ENCODE results near the gene SNX6.
"Not testable (repeated sequence)": the region's sequence is repeated elsewhere in the genome, so short reads cannot be mapped to it uniquely, and the experiment has no call there.

The SNX6 gene

DNA sequence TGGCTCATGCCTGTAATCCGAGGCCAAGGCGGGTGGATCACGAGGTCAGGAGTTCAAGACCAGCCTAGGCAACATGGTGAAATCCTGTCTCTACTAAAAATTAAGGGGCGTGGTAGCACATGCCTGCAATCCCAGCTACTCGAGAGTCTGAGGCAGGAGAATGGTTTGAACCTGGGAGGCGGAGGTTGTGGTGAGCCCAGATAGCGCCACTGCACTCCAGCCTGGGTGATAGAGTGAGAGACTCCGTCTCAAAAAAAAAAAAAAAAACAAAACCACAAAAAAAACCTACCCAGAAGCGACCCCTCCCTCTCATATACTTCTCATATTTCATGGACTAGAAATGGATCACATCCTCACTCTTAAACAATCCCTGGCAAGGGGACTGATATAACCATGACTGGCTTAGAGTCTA is 4.4 kb upstream of the SNX6 start:
- not testable (repeated sequence) for DNase-seq (ENCODE audit: low read depth)

DNA sequence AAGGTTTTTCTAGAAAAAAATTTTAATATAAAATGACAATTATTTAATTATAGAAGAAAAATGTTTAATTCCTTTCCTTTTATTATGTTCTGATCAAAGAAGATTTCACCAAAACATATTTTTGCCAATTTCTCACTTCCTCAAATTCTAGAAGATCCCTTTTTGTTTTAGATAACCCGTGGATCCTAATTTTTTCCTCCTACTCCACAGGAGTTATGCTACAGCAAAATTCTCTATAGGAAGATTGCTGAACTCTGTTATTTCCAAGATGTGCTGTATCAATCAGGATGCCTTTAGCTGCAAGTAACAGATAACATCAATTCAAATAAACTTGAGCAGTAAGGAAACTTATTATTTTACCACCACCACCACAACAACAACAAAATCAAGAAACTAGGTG is 3.8 kb upstream of the SNX6 start:
- no peak for DNase-seq (ENCODE audit: low read depth)

DNA sequence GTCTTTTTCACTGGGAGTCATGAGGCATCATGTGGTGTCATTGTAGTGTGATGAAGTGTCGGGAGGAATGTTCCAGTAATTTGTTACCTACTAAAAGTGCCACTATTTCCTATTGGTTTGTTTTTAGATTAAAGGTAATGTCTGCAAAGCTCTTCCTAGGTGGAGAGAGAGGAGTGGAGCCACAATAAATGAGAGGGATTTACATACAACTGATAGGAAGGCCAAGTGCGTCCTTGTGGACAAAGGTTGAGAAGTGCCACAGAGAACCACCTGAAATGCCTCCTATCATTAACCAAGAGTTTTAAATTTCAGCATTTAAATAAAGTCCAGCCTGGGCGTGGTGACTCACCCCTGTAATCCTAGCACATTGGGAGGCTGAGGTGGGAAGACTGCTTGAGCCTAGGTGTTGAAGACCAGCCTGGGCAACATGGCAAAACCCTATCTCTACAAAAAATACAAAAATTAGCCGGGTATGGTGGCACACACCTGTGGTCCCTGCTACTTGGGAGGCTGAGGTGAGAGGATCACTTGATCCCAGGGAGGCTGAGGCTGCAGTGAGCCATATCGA is 2.5 kb upstream of the SNX6 start:
- no peak for DNase-seq (ENCODE audit: low read depth)

DNA sequence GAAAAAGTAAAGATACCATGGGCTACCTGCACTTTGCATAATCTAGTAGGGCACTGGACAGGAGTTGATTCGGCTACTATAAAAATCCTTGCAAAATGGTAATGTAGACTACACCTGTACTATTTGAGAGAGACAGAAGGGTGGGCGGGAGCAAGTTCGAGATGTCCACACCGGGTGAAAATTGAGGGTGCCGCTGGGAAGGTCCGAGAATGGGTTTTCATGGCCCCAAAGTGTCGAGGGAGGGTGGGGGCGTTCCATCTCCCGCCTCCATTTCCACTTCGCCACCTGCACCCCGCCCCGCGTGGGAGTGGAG is 648 bp downstream of the SNX6 start:
- no peak for DNase-seq (ENCODE audit: low read depth)

DNA sequence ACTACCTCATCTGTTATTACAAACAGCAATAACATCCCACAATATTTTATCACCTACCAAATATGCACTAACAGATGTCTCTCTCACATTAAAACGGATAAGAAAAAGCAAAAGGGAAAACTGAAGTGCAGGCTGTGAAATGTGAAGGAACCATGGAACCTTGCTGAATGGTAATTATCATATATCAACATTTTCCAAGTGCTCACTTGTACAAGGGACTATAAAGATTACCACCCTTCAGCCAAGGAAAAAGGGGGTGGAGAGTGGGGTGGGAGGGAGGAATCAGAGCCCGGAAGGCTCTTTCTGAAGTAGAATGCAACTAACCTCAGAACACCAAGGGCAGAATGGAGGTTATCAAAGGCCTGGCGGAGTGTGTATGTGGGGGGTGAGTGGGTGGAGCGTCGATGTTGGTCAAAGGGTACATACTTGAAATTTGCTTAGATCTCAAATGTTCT is 1.2 kb downstream of the SNX6 start:
- no peak for DNase-seq (ENCODE audit: low read depth)

DNA sequence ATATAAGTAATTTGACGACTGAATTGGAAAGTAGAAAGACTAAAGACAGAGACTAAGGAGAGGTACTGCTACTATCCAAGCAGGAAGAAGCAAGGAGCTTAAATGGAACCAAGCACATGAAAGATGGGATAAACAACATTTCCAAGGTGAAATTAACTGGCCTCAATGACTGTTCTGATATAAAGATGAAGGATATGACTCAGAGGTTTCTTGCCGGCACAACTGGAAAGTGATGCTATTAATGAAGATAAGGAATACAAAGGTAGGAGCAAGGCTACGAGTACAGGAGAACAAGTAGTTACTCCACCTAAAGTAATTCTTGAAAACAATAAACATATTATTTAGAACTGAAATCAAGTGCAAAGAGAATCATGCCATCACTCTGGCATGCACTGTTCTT is 6.4 kb downstream of the SNX6 start:
- no peak for DNase-seq (ENCODE audit: low read depth)

DNA sequence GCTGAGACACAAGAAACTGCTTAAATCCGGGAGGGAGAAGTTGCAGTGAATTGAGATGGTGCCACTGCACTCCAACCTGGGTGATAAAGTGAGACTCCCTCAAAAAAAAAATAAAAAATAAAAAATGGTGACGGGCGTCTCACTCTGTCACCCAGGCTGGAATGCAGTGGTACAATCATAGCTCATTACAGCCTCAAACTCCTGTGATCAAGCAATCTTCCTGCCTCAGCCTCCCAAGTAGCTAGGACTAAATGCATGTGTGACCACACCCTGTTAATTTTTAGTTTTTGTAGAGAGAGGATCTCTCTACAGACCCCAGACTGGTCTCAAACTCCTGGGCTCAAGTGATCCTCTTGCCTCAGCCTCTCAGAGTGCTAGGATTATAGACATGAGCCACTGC is 9.1 kb downstream of the SNX6 start:
- DNase-seq (ENCODE audit: low read depth), result no peak

DNA sequence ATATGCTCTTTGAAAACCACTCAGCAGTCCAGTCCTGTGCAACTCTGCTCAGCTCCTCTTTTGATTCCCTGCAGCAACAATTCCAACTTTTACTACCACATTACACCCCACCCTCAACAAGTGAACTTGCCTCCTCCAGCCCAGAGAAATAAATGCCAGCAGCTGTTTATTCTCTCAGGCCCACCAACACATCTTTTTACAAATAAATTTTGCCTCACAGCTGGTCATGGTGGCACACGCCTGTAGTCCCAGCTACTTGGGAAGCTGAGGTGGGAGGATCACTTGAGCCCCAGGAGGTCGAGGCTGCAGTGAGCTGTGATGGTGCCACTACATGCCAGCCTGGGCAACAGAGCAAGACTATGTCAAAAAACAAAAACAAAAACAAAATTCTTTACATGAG is 9.8 kb downstream of the SNX6 start:
- DNase-seq (ENCODE audit: low read depth), result no peak

DNA sequence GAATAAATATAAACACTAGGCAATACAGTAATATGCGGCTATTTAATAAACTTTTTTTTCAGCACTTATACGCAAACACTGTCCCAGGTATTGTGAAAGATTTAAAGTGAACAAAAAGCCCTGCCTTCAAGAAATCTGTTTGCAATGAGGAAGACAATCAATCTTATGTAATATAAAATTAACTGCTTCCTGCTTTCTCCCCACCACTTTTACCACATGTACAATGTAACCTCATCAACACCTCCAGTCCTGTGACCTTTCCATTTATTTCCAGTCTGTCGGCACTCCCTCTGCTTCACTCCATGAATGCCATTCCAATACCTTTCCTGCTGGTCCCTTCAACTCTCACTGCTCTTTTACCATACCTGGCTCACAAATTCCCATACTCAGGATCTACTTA is 10.5 kb downstream of the SNX6 start:
- no peak for DNase-seq (ENCODE audit: low read depth)

DNA sequence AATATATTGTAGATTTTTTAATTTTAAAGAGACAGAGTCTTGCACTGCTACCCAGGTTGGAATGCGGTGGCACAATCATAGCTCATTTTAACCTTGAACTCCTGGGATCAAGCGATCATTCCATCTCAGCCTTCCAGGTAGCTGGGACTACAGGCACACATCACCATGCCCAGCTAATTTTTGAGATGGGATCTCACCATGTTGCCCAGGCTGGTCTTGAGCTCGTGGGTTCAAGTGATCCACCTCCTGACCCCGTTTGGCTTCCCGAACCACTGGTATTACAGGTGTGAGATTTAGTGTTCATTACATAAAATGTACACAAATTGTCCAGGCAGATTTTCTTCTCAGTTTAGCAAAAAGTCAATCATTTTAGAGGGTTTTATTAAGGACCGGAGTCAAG is 13.6 kb downstream of the SNX6 start:
- no peak for DNase-seq (ENCODE audit: low read depth)

DNA sequence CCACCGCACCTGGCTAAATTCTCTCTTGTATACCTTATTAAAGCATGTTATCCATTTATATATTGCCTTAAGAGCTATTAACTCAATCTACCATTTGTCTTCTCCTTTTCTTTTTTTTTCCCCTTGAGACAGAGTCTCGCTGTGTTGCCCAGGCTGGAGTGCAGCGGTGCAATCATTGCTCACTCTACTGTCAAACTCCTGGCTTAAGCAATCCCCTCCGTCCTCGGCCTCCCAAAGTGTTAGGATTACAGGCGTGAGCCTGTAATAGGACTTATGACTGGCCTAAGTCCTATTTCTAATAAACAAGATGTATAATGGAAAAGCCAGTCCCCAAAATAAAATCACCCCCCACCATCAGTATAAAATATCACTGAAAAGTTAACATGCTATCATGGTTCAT is 14.4 kb downstream of the SNX6 start:
- DNase-seq (ENCODE audit: low read depth), result no peak

DNA sequence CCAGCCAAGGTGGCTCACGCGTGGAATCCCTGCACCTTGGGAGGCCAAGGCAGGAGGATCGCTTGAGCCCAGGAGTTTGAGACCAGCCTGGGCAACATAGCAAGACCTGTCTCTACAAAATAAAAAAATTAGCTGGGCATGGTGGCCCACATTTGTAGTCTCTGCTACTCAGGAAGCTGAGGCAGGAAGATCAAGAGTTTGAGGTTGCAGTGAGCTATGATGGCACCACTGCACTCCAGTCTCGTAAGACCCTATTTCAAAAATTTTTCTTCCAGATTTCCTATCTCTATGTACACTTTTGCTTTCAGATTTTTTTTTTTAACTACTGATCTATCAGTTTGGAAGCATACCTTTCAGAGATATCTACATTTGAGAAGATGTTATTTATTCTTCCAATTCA is 15.3 kb downstream of the SNX6 start:
- no peak for DNase-seq (ENCODE audit: low read depth)

DNA sequence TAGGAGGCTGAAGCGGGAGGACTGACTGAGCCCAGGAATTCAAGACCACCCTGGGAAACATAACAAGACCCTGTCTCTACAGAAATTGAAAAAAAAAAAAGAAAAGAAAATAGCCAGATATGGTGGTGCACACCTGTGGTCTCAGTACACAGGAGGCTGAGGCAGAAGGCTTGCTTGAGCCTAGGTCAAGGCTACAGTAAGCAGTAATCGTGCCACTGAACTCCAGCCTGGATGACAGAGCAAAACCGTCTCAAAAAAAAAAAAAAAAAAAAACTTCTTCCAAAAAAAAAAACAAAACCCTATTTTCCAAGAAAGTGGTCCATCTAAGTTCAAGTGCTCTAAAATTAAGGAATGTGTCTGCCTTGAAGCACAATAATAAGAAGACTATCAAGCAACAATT is 19.8 kb downstream of the SNX6 start:
- no peak for DNase-seq (ENCODE audit: low read depth)

DNA sequence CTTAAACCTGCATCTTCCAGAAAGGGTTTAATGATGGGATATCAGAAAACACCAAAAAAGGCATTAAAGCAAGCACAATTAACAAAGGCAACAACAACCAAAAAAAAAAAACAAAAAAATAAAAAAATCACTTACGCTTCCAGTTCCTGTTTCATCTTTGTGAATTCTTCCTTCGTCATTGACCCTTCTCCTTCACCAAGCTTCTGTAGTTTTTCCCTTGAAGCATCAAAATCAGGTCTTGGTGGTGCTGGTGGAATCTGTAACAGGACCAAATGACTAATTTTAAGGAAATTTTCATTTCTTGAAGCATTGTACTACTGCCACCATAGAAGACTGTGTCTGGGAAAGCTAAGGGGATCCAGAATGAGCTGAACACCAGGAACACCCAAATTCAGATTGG is 24.5 kb downstream of the SNX6 start:
- no peak for DNase-seq (ENCODE audit: low read depth)

DNA sequence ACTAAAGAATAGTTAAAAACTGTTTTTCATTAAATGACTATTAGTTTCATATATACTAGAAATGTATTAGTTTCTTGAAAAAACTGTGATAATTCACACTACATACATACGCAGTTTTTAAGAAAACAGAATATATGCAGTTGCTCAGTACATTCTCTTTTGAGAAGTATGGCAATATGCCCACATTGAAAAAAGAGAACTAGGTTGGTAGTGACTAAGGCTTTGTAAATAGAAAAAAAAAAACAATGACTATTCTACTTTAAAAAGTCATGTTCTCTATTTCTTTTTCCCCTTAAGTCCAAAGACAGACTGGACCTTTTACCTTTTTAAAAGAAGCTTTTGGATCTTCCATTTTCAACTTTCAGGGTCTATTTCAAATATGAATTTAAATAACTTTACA is 25.0 kb downstream of the SNX6 start:
- DNase-seq (ENCODE audit: low read depth), result no peak

DNA sequence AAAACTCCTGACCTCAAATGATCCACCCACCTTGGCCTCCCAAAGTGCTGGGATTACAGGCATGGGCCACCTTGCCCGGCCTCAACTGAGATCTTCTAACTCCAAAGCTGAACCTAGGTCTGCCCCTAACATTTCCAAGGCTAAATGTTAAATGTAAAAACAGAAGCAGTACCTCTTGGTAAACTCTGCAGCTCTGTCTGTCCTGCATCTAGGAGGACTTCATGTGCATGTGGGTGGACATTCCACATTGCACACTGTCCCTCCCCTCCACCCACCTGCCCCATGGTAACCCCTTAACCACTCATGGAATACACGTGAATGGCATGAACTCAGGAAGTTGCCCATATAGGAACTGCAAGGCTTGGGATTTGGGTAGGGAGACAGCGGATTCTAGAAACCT is 33.1 kb downstream of the SNX6 start:
- DNase-seq (ENCODE audit: low read depth), result no peak

DNA sequence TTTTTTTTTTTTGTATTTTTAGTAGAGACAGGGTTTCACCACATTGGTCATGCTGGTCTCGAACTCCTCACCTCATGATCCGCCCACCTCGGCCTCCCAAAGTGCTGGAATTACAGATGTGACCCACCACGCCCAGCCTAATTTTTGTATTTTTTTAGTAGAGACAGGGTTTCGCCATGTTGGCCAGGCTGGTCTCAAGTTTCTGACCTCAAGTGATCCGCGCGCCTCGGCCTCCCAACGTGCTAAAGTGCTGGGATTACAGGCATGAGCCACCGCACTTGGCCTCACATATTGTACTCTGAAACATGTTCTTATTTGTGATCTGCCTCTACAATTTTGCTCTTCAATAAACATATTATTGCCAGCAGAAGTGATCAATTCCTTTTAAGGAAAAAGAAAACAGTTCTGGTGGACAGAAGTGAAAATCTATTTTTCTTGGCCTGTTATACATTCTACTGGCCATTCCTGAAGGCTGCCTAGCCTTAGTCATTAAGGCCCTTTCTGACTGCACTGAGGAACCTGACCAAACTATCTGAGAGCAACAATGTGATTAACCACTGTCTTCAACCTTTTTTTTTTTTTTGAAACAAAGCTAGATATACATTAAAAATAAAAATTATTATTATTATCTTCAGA is 36.1 kb downstream of the SNX6 start:
- peak; percentile 16 for DNase-seq (ENCODE audit: low read depth)

DNA sequence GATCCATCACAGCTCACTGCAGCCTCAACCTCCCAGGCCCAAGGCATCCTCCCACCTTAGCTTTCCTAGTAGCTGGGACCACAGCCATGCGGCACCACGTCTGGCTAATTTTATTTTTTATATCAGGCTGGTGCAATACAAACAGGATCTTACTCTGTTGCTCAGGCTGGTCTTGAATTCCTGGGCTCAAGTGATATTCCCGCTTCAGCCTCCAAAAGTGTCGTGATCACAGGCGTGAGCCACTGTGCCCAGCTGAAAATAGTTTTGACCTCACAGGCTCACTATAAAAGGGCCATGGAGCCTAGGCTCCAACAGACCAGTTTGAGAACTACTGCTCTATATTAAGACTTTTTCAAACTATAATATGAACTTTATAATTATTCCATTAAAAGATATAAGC is 37.3 kb downstream of the SNX6 start:
- DNase-seq (ENCODE audit: low read depth), result no peak

DNA sequence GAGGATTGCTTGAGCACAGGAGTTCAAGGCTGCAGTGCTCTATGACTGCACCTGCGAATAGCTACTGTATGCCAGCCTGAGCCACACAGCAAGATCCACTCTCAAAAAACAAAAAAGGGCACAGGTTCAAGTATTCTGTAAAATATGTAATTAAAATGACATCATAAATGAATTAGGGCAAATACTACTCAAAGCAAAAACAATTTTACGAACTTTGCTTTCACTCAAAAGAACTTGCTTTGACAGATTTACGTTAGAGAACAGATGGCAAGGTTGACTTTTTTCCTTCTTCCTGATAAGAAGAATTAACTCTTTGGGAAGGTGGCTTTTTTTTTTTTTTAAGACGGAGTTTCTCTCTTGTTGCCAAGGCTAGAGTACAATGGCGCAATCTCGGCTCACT is 46.4 kb downstream of the SNX6 start:
- no peak for DNase-seq (ENCODE audit: low read depth)

DNA sequence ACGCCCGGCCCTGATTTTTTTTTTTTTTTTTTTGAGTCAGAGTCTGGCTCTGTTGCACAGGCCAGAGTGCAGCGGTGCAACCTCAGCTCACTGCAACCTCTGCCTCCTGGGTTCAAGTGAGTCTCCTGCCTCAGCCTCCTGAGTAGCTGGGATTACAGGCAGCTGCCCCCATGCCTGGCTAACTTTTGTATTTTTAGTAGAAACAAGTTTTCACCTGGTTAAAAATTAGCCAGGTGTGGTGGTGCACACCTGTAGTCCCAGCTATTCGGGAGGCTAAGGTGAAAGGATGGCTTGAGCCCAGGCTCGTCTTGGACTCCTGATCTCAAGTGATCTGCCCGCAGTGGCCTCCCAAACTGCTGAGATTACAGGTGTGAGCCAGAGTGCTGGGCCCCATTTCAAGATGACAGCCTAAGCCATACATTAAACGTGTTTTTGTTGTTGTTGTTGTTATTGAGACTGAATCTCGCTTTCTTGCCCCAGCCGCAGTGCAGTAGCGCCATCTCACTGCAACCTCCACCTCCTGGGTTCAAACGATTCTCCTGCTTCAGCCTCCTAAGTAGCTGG is 47.7 kb downstream of the SNX6 start:
- DNase-seq (ENCODE audit: low read depth), result no peak

DNA sequence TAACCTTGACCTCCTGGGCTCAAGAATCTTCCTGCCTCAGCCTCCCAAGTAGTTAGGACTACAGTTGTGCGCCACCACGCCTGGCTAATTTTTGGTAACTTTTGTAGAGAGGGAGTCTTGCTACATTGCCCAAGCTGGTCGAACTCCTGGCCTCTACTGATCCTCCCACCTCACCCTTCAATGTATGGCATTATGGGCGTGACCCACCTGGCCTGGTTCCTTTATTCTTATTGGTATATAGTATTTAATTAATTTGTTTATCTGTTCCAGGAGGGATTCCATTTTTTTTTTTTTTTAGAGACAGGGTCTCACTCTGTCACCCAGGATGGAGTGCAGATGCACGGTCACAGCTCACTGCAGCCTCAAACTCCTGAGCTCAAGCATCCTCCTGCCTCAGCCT is 49.6 kb downstream of the SNX6 start:
- no peak for DNase-seq (ENCODE audit: low read depth)

DNA sequence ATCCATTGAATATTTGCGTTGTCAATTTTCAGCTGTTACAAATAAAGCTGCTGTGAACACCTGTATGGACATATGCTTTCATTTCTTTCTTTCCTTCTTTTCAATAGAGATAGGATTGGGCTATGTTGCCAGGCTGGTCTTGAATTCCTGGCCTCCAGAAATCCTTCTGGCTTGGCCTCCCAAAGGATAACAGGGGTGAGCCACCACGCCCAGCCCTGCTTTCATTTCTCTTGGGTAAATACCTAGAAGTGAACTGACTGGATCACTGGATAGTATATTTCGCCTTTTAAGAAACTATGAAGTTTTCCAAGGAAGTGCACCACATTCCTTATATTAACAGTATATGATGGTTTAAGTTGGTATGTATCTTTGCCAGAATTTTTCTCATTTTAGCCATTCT is 58.2 kb downstream of the SNX6 start:
- DNase-seq (ENCODE audit: low read depth), result no peak

DNA sequence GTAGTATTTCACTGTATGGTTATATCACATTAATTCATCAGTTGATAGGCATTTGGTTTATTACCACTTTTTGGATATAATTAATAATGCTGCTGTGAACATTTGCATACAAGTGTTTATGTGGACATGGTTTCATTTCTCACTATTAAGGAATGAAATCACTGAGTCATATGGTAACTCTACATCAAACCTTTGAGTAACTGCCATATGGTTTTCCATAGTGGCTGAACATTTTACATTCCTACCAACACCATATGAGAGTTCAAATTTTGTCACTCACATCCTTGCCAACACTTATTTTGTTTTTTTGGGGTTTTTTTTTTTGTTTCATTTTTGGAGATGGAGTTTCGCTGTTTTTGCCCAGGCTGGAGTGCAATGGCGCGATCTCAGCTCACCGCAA is 60.2 kb downstream of the SNX6 start:
- peak; percentile 32 for DNase-seq (ENCODE audit: low read depth)

DNA sequence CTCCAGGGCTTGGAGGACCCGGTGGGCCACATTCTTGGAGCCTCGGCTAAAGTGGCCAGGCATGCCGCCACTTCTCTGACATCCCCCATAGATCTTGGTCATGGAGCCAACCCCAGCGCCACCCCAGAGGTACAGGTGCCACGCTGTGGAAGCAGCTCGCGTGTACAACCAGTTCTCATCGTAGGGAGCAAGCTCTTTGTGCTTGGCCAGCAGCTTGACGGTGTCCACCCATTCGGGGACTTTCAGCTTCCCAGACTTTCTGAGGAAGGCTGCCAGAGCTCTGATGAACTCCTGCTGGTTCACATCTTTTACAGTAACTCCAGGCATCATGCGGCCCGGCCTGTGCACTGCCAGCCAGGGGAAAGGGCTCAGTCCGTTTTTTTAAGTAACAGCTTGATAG is 61.1 kb downstream of the SNX6 start:
- peak; percentile 41 for DNase-seq (ENCODE audit: low read depth)
